NCI-H2081 (cell line): ENCODE data around the gene CYP4A11.
"Not testable (repeated sequence)": the region's sequence is repeated elsewhere in the genome, so short reads cannot be mapped to it uniquely, and the experiment has no call there.

Experiments used
- DNase-seq, 2 experiments: peaks; one replicate each; lab custom pipeline; 2025; lab: John Stamatoyannopoulos, UW

Gene CYP4A11

GRCh38 chr1:46941135-46941694, at the start of gene CYP4A11:
TSS of gene CYP4A11 (minus strand) at chr1:46941476. CDS start at chr1:46941433, 43 bp downstream.
- DNase-seq = no peak

- not testable (repeated sequence) for DNase-seq
These were observed 49.3 kb upstream of the CYP4A11 start for GRCh38 chr1:46990541-46990940.

- DNase-seq = no peak
These were observed 42.7 kb upstream of the CYP4A11 start for GRCh38 chr1:46983830-46984586.

- DNase-seq = no peak
These were observed 42.0 kb upstream of the CYP4A11 start for GRCh38 chr1:46983166-46983829.

- no peak for DNase-seq
These were observed 27.8 kb upstream of the CYP4A11 start for GRCh38 chr1:46969014-46969619.

GRCh38 chr1:46962272-46962671, 21.0 kb upstream of the CYP4A11 start:
- DNase-seq = not testable (repeated sequence)

GRCh38 chr1:46961066-46961758, 19.9 kb upstream of the CYP4A11 start:
- DNase-seq = no peak

GRCh38 chr1:46960250-46960649, 19.0 kb upstream of the CYP4A11 start:
- DNase-seq = no peak

- not testable (repeated sequence) for DNase-seq
These were observed 13.8 kb upstream of the CYP4A11 start for GRCh38 chr1:46955116-46955515.

GRCh38 chr1:46953847-46954246, 12.6 kb upstream of the CYP4A11 start:
- not testable (repeated sequence) for DNase-seq

- DNase-seq = not testable (repeated sequence)
These were observed 8.1 kb upstream of the CYP4A11 start for GRCh38 chr1:46949417-46949666.

GRCh38 chr1:46948629-46949416, 7.5 kb upstream of the CYP4A11 start:
- DNase-seq = no peak

- DNase-seq = not testable (repeated sequence)
These were observed 6.4 kb upstream of the CYP4A11 start for GRCh38 chr1:46947706-46948105.

- DNase-seq = no peak
These were observed 810 bp upstream of the CYP4A11 start for GRCh38 chr1:46942086-46942485.

GRCh38 chr1:46940307-46940706, 969 bp downstream of the CYP4A11 start:
- DNase-seq = no peak

- DNase-seq = no peak
These were observed 4.0 kb downstream of the CYP4A11 start for GRCh38 chr1:46937270-46937669.

GRCh38 chr1:46936788-46937187, 4.5 kb downstream of the CYP4A11 start:
- DNase-seq = no peak

- not testable (repeated sequence) for DNase-seq
These were observed 6.4 kb downstream of the CYP4A11 start for GRCh38 chr1:46934852-46935251.

- DNase-seq = not testable (repeated sequence)
These were observed 9.3 kb downstream of the CYP4A11 start for GRCh38 chr1:46932020-46932419.

GRCh38 chr1:46931151-46931550, 10.1 kb downstream of the CYP4A11 start:
- no peak for DNase-seq

- no peak for DNase-seq
These were observed 13.9 kb downstream of the CYP4A11 start for GRCh38 chr1:46927249-46927835.
